Measurements from ENCODE around the gene PTPN9. TPM values are rescaled to one million over a fixed set of nuclear protein-coding genes. Genes with fewer than 3 reads are reported as not detected.

Gene PTPN9
- total RNA-seq, 1 donor from 2014 or later: 8.6 TPM

GRCh38 chr15:75554717-75555116 is 24.4 kb downstream of the PTPN9 start:
- Histone ChIP-seq H2AFZ (replicated peaks) (no peak overlapping the region), H4K20me1 (ENCODE audit: low read depth) (no peaks in the 10 kb centered on the region), H3K36me3 (no peaks in the 10 kb centered on the region), H3K27ac (no peak overlapping the region), H3F3A (ENCODE audit: low read depth) (no peaks in the 10 kb centered on the region), H3K9me3 (ENCODE audit: low read depth) (no peaks in the 10 kb centered on the region), H3K27me3 (no peaks in the 10 kb centered on the region), H3K4me3 (no peak overlapping the region), H3K4me1 (no peaks in the 10 kb centered on the region), H3K79me2 (ENCODE audit: low read depth) (peaks cover 16% of the 10 kb centered on the region), H3K9ac (no peak overlapping the region), H3K4me2 (no peak overlapping the region)
- peak; percentile 5 for DNase-seq (ENCODE audit: low spot score)
- Mint-ChIP-seq H3K4me1 (peaks cover 2% of the 10 kb centered on the region), H3K9me3 (peaks cover 2% of the 10 kb centered on the region), H3K27me3 (ENCODE audit: insufficient read depth, low read depth) (no peaks in the 10 kb centered on the region), H3K36me3 (peaks cover 7% of the 10 kb centered on the region), H3K27ac (no peak overlapping the region), H3K4me3 (no peak overlapping the region)
- no peak for TF ChIP-seq EZH2 (IDR thresholded peaks at IDR 0.05)
- no peak for TF ChIP-seq CTCF (IDR thresholded peaks at IDR 0.05)
- TF ChIP-seq EZH2phosphoT487 (IDR thresholded peaks at IDR 0.05): no peak

GRCh38 chr15:75553659-75554058 is 25.5 kb downstream of the PTPN9 start:
- Histone ChIP-seq H3K9ac (no peak overlapping the region), H3K79me2 (ENCODE audit: low read depth) (peaks cover 23% of the 10 kb centered on the region), H3K27me3 (no peaks in the 10 kb centered on the region), H3K27ac (no peak overlapping the region), H4K20me1 (ENCODE audit: low read depth) (no peaks in the 10 kb centered on the region), H3F3A (ENCODE audit: low read depth) (no peaks in the 10 kb centered on the region), H3K4me2 (no peak overlapping the region), H3K36me3 (no peaks in the 10 kb centered on the region), H3K4me1 (no peaks in the 10 kb centered on the region), H3K4me3 (no peak overlapping the region), H2AFZ (replicated peaks) (no peak overlapping the region), H3K9me3 (ENCODE audit: low read depth) (no peaks in the 10 kb centered on the region)
- no peaks in the 10 kb centered on the region for H3K9me3 Mint-ChIP-seq
- peak overlapping the region; percentile 4 for H3K27ac Mint-ChIP-seq
- H3K4me3 Mint-ChIP-seq: no peak overlapping the region
- TF ChIP-seq EZH2phosphoT487 (IDR thresholded peaks at IDR 0.05) (no peak), CTCF (IDR thresholded peaks at IDR 0.05) (no peak), EZH2 (IDR thresholded peaks at IDR 0.05) (no peak)
- no peak for DNase-seq (ENCODE audit: low spot score)
- no peaks in the 10 kb centered on the region for H3K27me3 Mint-ChIP-seq (ENCODE audit: insufficient read depth, low read depth)
- H3K4me1 Mint-ChIP-seq: no peaks in the 10 kb centered on the region
- H3K36me3 Mint-ChIP-seq: peaks cover 8% of the 10 kb centered on the region

GRCh38 chr15:75551091-75551490 is 28.0 kb downstream of the PTPN9 start:
- Histone ChIP-seq H3F3A (ENCODE audit: low read depth) (no peaks in the 10 kb centered on the region), H3K4me3 (no peak overlapping the region), H3K79me2 (ENCODE audit: low read depth) (peaks cover 38% of the 10 kb centered on the region), H4K20me1 (ENCODE audit: low read depth) (no peaks in the 10 kb centered on the region), H3K4me2 (no peak overlapping the region), H3K36me3 (no peaks in the 10 kb centered on the region), H3K27ac (no peak overlapping the region), H3K4me1 (no peaks in the 10 kb centered on the region), H3K9me3 (ENCODE audit: low read depth) (no peaks in the 10 kb centered on the region), H2AFZ (replicated peaks) (no peak overlapping the region), H3K9ac (no peak overlapping the region), H3K27me3 (no peaks in the 10 kb centered on the region)
- Mint-ChIP-seq H3K27me3 (ENCODE audit: insufficient read depth, low read depth) (no peaks in the 10 kb centered on the region), H3K36me3 (peaks cover 8% of the 10 kb centered on the region), H3K4me1 (no peaks in the 10 kb centered on the region), H3K9me3 (no peaks in the 10 kb centered on the region), H3K27ac (no peak overlapping the region), H3K4me3 (no peak overlapping the region)
- DNase-seq (ENCODE audit: low spot score): no peak
- no peak for TF ChIP-seq EZH2phosphoT487 (IDR thresholded peaks at IDR 0.05)
- no peak for TF ChIP-seq CTCF (IDR thresholded peaks at IDR 0.05)
- no peak for TF ChIP-seq EZH2 (IDR thresholded peaks at IDR 0.05)

Data from neural progenitor cell (in vitro differentiated cells).